Measurements from ENCODE around the gene SIK3.
A peak's percentile ranks its signal among the peaks of the same experiment; 100 is the strongest.

The SIK3 gene

GRCh38 chr11:117009905-117010605, 88.2 kb downstream of the SIK3 start:
- TF ChIP-seq POLR2A (IDR thresholded peaks at IDR 0.05; ENCODE audit: low read depth, low read length): no peak
- DNase-seq (ENCODE audit: insufficient read length, low spot score) (no peak), FAIRE-seq (no peak)

- DNase-seq (ENCODE audit: insufficient read length, low spot score): no peak
- no peak for TF ChIP-seq POLR2A (IDR thresholded peaks at IDR 0.05; ENCODE audit: low read depth, low read length)
- FAIRE-seq: no peak
Measured at GRCh38 chr11:117005758-117006157, 92.5 kb downstream of the SIK3 start.

GRCh38 chr11:117002639-117003299, 95.5 kb downstream of the SIK3 start:
- DNase-seq (ENCODE audit: insufficient read length, low spot score): no peak

GRCh38 chr11:117000014-117000737, 98.1 kb downstream of the SIK3 start:
- TF ChIP-seq POLR2A (IDR thresholded peaks at IDR 0.05; ENCODE audit: low read depth, low read length): no peak
- no peak for FAIRE-seq

More at GRCh38 chr11:117002639-117003299, 95.5 kb downstream of the SIK3 start:
- TF ChIP-seq POLR2A (IDR thresholded peaks at IDR 0.05; ENCODE audit: low read depth, low read length): no peak
- no peak for FAIRE-seq

GRCh38 chr11:116997071-116997470, 101.2 kb downstream of the SIK3 start:
- no peak for DNase-seq (ENCODE audit: insufficient read length, low spot score)

More at GRCh38 chr11:117000014-117000737, 98.1 kb downstream of the SIK3 start:
- no peak for DNase-seq (ENCODE audit: insufficient read length, low spot score)

GRCh38 chr11:116994195-116994594, 104.0 kb downstream of the SIK3 start:
- no peak for FAIRE-seq
- TF ChIP-seq POLR2A (IDR thresholded peaks at IDR 0.05; ENCODE audit: low read depth, low read length): no peak
- DNase-seq (ENCODE audit: insufficient read length, low spot score): no peak

More at GRCh38 chr11:116997071-116997470, 101.2 kb downstream of the SIK3 start:
- no peak for FAIRE-seq
- no peak for TF ChIP-seq POLR2A (IDR thresholded peaks at IDR 0.05; ENCODE audit: low read depth, low read length)

- DNase-seq (ENCODE audit: insufficient read length, low spot score) (no peak), FAIRE-seq (no peak)
- no peak for TF ChIP-seq POLR2A (IDR thresholded peaks at IDR 0.05; ENCODE audit: low read depth, low read length)
Measured at GRCh38 chr11:116993599-116993998, 104.6 kb downstream of the SIK3 start.

- no peak for DNase-seq (ENCODE audit: insufficient read length, low spot score)
- no peak for TF ChIP-seq POLR2A (IDR thresholded peaks at IDR 0.05; ENCODE audit: low read depth, low read length)
- FAIRE-seq: no peak
Measured at GRCh38 chr11:116991491-116991890, 106.7 kb downstream of the SIK3 start.

- no peak for FAIRE-seq
- TF ChIP-seq POLR2A (IDR thresholded peaks at IDR 0.05; ENCODE audit: low read depth, low read length): no peak
- no peak for DNase-seq (ENCODE audit: insufficient read length, low spot score)
Measured at GRCh38 chr11:116990811-116991210, 107.4 kb downstream of the SIK3 start.

- no peak for TF ChIP-seq POLR2A (IDR thresholded peaks at IDR 0.05; ENCODE audit: low read depth, low read length)
- FAIRE-seq (peak; percentile 92), DNase-seq (ENCODE audit: insufficient read length, low spot score) (no peak)
Measured at GRCh38 chr11:116990061-116990473, 108.2 kb downstream of the SIK3 start.

- FAIRE-seq (no peak), DNase-seq (ENCODE audit: insufficient read length, low spot score) (no peak)
- no peak for TF ChIP-seq POLR2A (IDR thresholded peaks at IDR 0.05; ENCODE audit: low read depth, low read length)
Measured at GRCh38 chr11:116989184-116989583, 109.0 kb downstream of the SIK3 start.

GRCh38 chr11:116986521-116987105, 111.6 kb downstream of the SIK3 start:
- FAIRE-seq (peak; percentile 95), DNase-seq (ENCODE audit: insufficient read length, low spot score) (no peak)

GRCh38 chr11:116984589-116984988, 113.6 kb downstream of the SIK3 start:
- DNase-seq (ENCODE audit: insufficient read length, low spot score) (no peak), FAIRE-seq (peak; percentile 79)
- TF ChIP-seq POLR2A (IDR thresholded peaks at IDR 0.05; ENCODE audit: low read depth, low read length): no peak

More at GRCh38 chr11:116986521-116987105, 111.6 kb downstream of the SIK3 start:
- no peak for TF ChIP-seq POLR2A (IDR thresholded peaks at IDR 0.05; ENCODE audit: low read depth, low read length)

- FAIRE-seq (peak; percentile 53), DNase-seq (ENCODE audit: insufficient read length, low spot score) (no peak)
- no peak for TF ChIP-seq POLR2A (IDR thresholded peaks at IDR 0.05; ENCODE audit: low read depth, low read length)
Measured at GRCh38 chr11:116984186-116984585, 114.0 kb downstream of the SIK3 start.

Measured in H54 (cell line).